GM19351 (cell line): Measurements from ENCODE around the gene YTHDF2.
A peak's percentile ranks its signal among the peaks of the same experiment; 100 is the strongest.
"Not testable (repeated sequence)": the region's sequence is repeated elsewhere in the genome, so short reads cannot be mapped to it uniquely, and the experiment has no call there.

ENCODE experiments used
- ATAC-seq: cut with Tn5 transposase; IDR thresholded peaks from one replicate; pipeline ENCODE4 v1.9.1; 2021; ENCODE audit warnings: mild to moderate bottlenecking, moderate library complexity; ENCODE audit not compliant: unreplicated experiment

The YTHDF2 gene

GRCh38 chr1:28736450-28737306 is at the start of gene YTHDF2:
TSS of gene YTHDF2 (plus strand) at chr1:28736940. CDS start at chr1:28737121, 181 bp downstream.
- peak; percentile 85 for ATAC-seq

- not testable (repeated sequence) for ATAC-seq
Observed at GRCh38 chr1:28691627-28692026, 45.1 kb upstream of the YTHDF2 start.

- no peak for ATAC-seq
Observed at GRCh38 chr1:28703629-28704028, 33.1 kb upstream of the YTHDF2 start.

- no peak for ATAC-seq
Observed at GRCh38 chr1:28716336-28716735, 20.4 kb upstream of the YTHDF2 start.

GRCh38 chr1:28718166-28718565 is 18.6 kb upstream of the YTHDF2 start:
- ATAC-seq: no peak

- no peak for ATAC-seq
Observed at GRCh38 chr1:28718586-28719331, 18.0 kb upstream of the YTHDF2 start.

GRCh38 chr1:28719332-28719619 is 17.5 kb upstream of the YTHDF2 start:
- no peak for ATAC-seq

- no peak for ATAC-seq
Observed at GRCh38 chr1:28720376-28720775, 16.4 kb upstream of the YTHDF2 start.

- not testable (repeated sequence) for ATAC-seq
Observed at GRCh38 chr1:28721927-28722326, 14.8 kb upstream of the YTHDF2 start.

GRCh38 chr1:28725365-28725764 is 11.4 kb upstream of the YTHDF2 start:
- not testable (repeated sequence) for ATAC-seq

GRCh38 chr1:28735961-28736449 is 735 bp upstream of the YTHDF2 start:
- no peak for ATAC-seq

- ATAC-seq: no peak
Observed at GRCh38 chr1:28737307-28738132, 780 bp downstream of the YTHDF2 start.

- no peak for ATAC-seq
Observed at GRCh38 chr1:28740118-28740517, 3.4 kb downstream of the YTHDF2 start.

- ATAC-seq: no peak
Observed at GRCh38 chr1:28744184-28744583, 7.4 kb downstream of the YTHDF2 start.

GRCh38 chr1:28745653-28746173 is 9.0 kb downstream of the YTHDF2 start:
- no peak for ATAC-seq

- ATAC-seq: no peak
Observed at GRCh38 chr1:28750330-28750729, 13.6 kb downstream of the YTHDF2 start.

GRCh38 chr1:28750771-28751294 is 14.1 kb downstream of the YTHDF2 start:
- ATAC-seq: not testable (repeated sequence)

GRCh38 chr1:28751315-28752060 is 14.7 kb downstream of the YTHDF2 start:
- ATAC-seq: no peak

- no peak for ATAC-seq
Observed at GRCh38 chr1:28755701-28756100, 19.0 kb downstream of the YTHDF2 start.

- no peak for ATAC-seq
Observed at GRCh38 chr1:28756846-28757245, 20.1 kb downstream of the YTHDF2 start.
